Stimulated activated CD8-positive, alpha-beta memory T cell treated with anti-CD3 and anti-CD28 coated beads, Interleukin-12 subunit alpha, Interleukin-12 subunit beta, amount 100 ng/mL, for 4 hours (primary cell): ENCODE measurements around the gene MID1.

ENCODE experiments used
- DNase-seq: peaks from one replicate; pipeline ENCODE4 v3.0.0-alpha.2; 2020; ENCODE audit warnings: low read depth

The MID1 gene

GRCh38 chrX:10620121-10620699 is at the start of gene MID1:
TSS of gene MID1 (minus strand) at chrX:10620585. CDS start at chrX:10567547, 53,038 bp downstream.
- DNase-seq = no peak

- no peak for DNase-seq
These were observed 46.8 kb upstream of the MID1 start for GRCh38 chrX:10667143-10667542.

GRCh38 chrX:10666102-10666501 is 45.7 kb upstream of the MID1 start:
- no peak for DNase-seq

- DNase-seq = no peak
These were observed 45.3 kb upstream of the MID1 start for GRCh38 chrX:10665681-10666080.

- DNase-seq = no peak
These were observed 39.8 kb upstream of the MID1 start for GRCh38 chrX:10660171-10660570.

- no peak for DNase-seq
These were observed 35.8 kb upstream of the MID1 start for GRCh38 chrX:10656214-10656613.

- DNase-seq = no peak
These were observed 34.6 kb upstream of the MID1 start for GRCh38 chrX:10654960-10655359.

GRCh38 chrX:10653302-10653701 is 32.9 kb upstream of the MID1 start:
- no peak for DNase-seq

GRCh38 chrX:10649265-10649664 is 28.9 kb upstream of the MID1 start:
- DNase-seq = no peak

GRCh38 chrX:10648614-10649013 is 28.2 kb upstream of the MID1 start:
- DNase-seq = no peak

- no peak for DNase-seq
These were observed 16.5 kb upstream of the MID1 start for GRCh38 chrX:10636851-10637250.

- DNase-seq = no peak
These were observed 16.0 kb upstream of the MID1 start for GRCh38 chrX:10636337-10636736.

GRCh38 chrX:10634392-10635161 is 14.2 kb upstream of the MID1 start:
- no peak for DNase-seq

- DNase-seq = no peak
These were observed 13.3 kb upstream of the MID1 start for GRCh38 chrX:10633722-10634121.

- DNase-seq = no peak
These were observed 11.2 kb upstream of the MID1 start for GRCh38 chrX:10631416-10632145.

- DNase-seq = no peak
These were observed 9.9 kb upstream of the MID1 start for GRCh38 chrX:10630320-10630719.

- no peak for DNase-seq
These were observed 9.5 kb upstream of the MID1 start for GRCh38 chrX:10629905-10630304.

GRCh38 chrX:10628906-10629305 is 8.5 kb upstream of the MID1 start:
- DNase-seq = no peak

- DNase-seq = no peak
These were observed 1.8 kb upstream of the MID1 start for GRCh38 chrX:10622197-10622596.

- DNase-seq = no peak
These were observed 849 bp downstream of the MID1 start for GRCh38 chrX:10619425-10620046.

- DNase-seq = no peak
These were observed 1.4 kb downstream of the MID1 start for GRCh38 chrX:10618961-10619360.

GRCh38 chrX:10617999-10618351 is 2.4 kb downstream of the MID1 start:
- DNase-seq = no peak
